Epithelial cell of esophagus (primary cell): ENCODE measurements around the gene LIN37.

Experiments
- DNase-seq: peaks from one replicate; pipeline ENCODE4 v3.0.0; 2010; ENCODE audit warnings: low read depth
- H3K4me3 ChIP-seq: 2 replicates; pipeline ENCODE4 v1.5.1; 2011; ENCODE audit warnings: mild to moderate bottlenecking, low read length, control low read depth
- TF ChIP-seq, protein P1 (sequence below): IDR thresholded peaks from 2 replicates; pipeline ENCODE4 v1.5.1; 2011; ENCODE audit warnings: low read depth, mild to moderate bottlenecking, low read length, control low read depth, inconsistent platforms; ENCODE audit not compliant: insufficient read depth; ENCODE audit errors: missing control alignments

Gene LIN37

DNA sequence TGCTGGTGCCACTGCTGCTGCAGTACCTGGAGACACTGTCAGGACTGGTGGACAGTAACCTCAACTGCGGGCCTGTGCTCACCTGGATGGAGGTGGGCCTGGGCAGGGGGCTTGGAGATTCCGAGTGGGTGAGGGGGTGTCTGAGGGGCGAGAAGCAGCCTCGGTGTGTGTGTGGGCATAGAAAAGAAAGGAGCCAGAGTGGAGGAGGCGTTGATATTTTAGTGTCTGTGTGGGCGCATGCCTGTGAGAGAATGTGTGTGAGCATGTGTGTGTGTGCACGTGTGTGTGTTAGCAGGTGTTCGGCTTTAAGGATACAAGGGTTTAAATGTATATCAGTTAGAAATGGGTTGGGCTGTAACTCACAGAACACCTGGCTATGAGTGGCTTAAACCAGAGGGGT is 30.7 kb downstream of the LIN37 start:
- TF ChIP-seq, protein P1, sequence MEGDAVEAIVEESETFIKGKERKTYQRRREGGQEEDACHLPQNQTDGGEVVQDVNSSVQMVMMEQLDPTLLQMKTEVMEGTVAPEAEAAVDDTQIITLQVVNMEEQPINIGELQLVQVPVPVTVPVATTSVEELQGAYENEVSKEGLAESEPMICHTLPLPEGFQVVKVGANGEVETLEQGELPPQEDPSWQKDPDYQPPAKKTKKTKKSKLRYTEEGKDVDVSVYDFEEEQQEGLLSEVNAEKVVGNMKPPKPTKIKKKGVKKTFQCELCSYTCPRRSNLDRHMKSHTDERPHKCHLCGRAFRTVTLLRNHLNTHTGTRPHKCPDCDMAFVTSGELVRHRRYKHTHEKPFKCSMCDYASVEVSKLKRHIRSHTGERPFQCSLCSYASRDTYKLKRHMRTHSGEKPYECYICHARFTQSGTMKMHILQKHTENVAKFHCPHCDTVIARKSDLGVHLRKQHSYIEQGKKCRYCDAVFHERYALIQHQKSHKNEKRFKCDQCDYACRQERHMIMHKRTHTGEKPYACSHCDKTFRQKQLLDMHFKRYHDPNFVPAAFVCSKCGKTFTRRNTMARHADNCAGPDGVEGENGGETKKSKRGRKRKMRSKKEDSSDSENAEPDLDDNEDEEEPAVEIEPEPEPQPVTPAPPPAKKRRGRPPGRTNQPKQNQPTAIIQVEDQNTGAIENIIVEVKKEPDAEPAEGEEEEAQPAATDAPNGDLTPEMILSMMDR = no peak
- H3K4me3 ChIP-seq = no peak overlapping the region
- DNase-seq = no peak

DNA sequence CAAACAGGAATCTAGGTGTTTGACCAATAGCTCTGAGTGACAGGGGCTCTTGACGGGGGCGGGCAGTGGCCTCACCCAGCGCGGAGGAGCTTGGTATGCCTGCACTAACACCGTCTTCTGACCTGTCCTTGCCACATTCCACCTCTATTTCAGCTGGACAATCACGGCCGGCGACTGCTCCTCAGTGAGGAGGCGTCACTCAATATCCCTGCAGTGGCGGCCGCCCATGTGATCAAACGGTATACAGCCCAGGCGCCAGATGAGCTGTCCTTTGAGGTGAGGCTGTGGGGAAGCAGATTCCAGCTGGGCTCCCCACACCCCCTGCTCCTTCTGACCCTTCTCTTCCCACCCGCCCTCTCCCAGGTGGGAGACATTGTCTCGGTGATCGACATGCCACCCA is 31.7 kb downstream of the LIN37 start:
- no peak for DNase-seq
- TF ChIP-seq, protein P1 = no peak
- H3K4me3 ChIP-seq = no peak overlapping the region

DNA sequence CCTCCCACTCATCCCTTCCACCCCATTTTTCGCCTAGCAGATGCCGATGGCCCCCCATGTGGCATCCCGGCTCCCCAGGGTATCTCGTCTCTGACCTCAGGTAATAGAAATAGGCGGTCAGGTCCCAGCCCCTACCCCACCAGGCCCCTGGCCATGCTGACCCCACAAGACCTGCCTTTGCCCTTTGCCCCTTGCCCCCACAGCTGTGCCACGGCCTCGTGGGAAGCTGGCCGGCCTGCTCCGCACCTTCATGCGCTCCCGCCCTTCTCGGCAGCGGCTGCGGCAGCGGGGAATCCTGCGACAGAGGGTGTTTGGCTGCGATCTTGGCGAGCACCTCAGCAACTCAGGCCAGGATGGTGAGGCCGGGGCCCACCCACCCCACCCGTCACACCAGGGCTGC is 32.3 kb downstream of the LIN37 start:
- no peak overlapping the region for H3K4me3 ChIP-seq
- DNase-seq = no peak
- TF ChIP-seq, protein P1 = no peak

DNA sequence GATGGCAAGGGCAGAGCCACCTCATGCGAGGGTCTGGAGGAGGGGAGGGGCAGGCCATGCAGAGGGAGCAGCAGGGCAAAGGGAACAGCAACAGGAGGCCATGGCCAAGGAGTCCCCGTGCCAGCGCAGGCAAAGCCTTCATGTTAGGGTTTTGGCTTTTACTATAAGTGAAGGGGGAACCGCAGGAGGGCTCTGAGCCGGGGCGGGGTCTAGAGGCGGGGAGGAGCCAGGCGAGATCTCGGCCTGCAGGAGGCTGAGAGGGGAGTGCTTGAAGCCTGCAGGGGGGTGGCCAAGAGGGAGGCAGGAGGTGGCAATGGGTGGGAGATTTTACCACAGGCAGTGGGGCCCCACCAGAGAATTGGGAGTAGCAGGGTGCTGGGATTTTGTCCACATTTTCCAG is 33.3 kb downstream of the LIN37 start:
- TF ChIP-seq, protein P1 = no peak
- DNase-seq = no peak
- no peak overlapping the region for H3K4me3 ChIP-seq

DNA sequence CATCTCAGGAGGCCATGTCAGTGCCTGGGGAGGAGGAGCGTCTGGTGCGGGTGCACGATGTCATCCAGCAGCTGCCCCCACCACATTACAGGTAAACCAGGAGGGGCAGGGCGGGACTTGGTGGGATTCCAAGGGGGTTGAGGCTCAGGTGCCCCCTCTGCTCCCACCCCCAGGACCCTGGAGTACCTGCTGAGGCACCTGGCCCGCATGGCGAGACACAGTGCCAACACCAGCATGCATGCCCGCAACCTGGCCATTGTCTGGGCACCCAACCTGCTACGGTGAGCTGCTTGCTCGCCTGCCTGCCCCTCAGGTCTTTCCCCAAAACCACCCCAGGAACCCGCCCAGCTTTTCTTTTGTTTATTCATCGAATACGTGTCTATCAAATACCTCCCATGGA is 34.2 kb downstream of the LIN37 start:
- TF ChIP-seq, protein P1 = no peak
- no peak for DNase-seq
- H3K4me3 ChIP-seq = no peak overlapping the region

DNA sequence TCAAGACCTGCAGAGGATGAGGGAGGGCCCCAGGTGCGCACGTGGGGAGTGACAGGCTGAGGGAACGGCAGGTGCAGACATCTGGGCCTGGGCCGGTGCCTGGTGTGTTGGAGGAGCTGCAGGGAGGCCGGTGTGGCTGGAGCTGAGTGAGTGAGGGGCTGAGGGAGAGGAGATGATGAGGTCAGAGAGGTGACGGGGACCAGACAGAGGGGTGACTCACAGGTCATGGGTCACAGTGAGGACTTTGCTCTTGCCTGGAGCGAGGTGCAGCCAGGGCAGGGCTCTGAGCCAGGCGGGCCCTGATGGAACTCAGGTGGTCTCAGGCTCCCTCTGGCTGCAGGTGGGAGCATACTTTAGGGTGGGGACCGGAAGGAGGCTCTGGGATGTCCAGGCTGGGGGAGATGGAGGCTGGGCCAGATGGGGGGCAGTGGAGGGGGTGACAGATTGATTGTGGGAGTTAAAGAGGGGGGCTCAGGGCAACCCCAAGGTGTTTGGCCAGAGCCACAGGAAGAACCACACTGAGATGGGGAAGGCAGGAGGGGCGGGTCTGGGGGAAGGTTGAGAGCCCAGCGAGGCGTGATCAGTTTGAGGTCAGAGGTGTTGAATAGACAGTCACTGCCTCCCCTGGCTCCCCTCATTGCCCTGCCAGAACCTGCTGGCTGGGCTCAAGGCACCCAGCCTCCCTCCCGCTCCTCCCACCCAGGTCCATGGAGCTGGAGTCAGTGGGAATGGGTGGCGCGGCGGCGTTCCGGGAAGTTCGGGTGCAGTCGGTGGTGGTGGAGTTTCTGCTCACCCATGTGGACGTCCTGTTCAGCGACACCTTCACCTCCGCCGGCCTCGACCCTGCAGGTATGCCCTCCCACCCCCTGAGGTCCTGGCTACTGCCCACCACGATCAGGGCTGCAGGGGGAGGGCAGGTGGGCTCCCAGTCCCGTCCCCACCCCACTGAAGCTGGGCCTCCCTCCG is 35.4 kb downstream of the LIN37 start:
- TF ChIP-seq, protein P1 = no peak
- H3K4me3 ChIP-seq = no peak overlapping the region
- no peak for DNase-seq
